Body of pancreas (tissue), 4 donors: Measurements from ENCODE around the gene CDC42EP4.

Experiments
- POLR2A ChIP-seq, 3 donors: fragments of 450-650 bp; IDR thresholded peaks; one replicate each; pipeline ENCODE4 v1.6.1; 2016; ENCODE audit warnings: antibody characterized with exemption in 3 of 3, mild to moderate bottlenecking in 2 of 3
- TF ChIP-seq, protein P1 (sequence below), 7 experiments: fragments of 450-650 bp in 4 of 7; fragments of 200-600 bp in 3 of 7; sonication (generic) in 3 of 7; IDR thresholded peaks; one replicate each; pipeline ENCODE4 v1.5.1; 2016 to 2019; ENCODE audit warnings: antibody characterized with exemption in 7 of 7

DNA sequence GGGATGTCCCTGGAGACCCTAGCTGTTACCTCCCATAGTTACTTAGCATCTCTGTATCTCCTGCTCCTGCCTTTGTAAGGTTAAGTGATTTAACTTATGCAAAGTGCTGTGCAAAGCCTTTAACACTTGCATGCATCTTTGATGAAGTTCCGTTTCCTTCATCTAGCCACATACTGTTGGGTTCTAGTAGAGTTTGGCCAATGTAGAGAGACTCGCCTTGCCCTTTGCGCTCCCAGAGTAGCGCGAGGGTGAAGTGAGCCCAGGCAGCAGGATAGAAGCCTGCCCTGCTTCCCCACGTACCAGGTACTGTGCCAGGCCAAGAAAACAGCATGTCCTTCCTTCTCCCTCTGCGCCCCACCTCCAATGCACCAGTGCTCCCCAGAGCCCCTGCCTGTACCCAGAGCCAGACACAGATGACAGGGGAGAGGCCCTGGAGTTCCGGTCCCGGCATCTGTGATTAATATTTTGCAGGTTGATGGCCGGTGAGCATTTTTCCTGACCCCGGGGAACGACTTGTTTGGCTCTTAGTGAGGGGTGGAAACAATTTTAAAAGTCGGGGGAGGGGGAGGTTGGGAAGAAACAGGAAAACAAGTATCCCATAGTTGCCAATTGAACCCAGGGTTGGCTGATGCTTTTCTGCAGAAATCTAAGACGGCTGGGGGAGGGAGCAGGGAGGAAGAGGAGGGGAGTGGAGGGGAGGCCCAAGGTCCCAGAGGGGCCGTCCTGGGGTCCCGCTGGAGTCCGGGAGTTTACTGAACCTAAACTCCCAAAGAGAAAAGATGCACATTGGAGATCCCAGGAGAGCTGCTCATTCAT is 13.1 kb upstream of the CDC42EP4 start:
- no peak for TF ChIP-seq POLR2A (IDR thresholded peaks at IDR 0.05)
- TF ChIP-seq, protein P1, sequence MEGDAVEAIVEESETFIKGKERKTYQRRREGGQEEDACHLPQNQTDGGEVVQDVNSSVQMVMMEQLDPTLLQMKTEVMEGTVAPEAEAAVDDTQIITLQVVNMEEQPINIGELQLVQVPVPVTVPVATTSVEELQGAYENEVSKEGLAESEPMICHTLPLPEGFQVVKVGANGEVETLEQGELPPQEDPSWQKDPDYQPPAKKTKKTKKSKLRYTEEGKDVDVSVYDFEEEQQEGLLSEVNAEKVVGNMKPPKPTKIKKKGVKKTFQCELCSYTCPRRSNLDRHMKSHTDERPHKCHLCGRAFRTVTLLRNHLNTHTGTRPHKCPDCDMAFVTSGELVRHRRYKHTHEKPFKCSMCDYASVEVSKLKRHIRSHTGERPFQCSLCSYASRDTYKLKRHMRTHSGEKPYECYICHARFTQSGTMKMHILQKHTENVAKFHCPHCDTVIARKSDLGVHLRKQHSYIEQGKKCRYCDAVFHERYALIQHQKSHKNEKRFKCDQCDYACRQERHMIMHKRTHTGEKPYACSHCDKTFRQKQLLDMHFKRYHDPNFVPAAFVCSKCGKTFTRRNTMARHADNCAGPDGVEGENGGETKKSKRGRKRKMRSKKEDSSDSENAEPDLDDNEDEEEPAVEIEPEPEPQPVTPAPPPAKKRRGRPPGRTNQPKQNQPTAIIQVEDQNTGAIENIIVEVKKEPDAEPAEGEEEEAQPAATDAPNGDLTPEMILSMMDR (IDR thresholded peaks at IDR 0.05) = no peak
